ENCODE data around the gene PITPNM2.

The PITPNM2 gene

DNA sequence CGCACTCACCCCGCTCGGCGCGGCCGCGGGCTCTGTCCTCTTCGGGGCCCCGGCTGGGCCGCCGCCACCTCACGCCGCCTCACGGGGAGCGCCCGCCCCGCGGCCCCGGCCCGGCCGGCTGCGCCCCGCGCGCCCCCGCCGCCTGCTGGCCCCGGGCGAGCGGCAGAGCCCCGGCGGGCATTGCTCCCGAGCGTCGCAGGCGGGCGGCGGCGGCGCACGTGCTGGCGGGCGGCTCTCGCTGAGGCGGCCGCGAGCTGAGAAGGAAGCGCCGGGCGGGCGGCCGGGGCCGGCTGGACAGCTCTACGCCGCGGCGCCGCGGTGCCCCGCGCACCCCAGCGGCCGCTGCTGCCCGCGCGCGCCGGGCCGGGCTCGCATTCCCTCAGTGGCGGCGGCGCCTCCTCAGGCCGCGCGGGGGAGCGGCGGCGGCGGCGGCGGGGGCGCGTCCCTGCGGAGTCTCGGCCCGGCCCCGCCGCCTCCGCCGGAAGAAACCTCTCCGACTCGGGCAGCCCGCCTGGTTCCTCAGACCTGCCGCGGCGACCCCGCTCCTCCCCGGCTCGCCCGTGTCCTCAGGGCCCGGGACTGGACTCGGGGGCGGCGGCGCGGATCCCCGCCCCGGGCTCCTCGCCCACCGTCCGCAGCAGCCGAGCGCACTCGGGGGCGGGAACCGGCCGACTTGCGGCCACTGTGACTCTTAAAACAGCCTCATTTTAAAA lies at the start of gene PITPNM2:
PITPNM2 (minus strand) TSS at position 347 of the 713 bp plus-strand sequence. CDS start 116,500 bp downstream, outside the sequence.
- Mint-ChIP-seq H3K27me3 (peaks cover 15% of the 10 kb centered on the region), H3K4me3 (peak within 1 kb of the TSS; percentile 84), H3K4me1 (peaks cover 46% of the 10 kb centered on the region), H3K36me3 (peaks cover 34% of the 10 kb centered on the region), H3K9me3 (no peaks in the 10 kb centered on the region), H3K27ac (peak within 1 kb of the TSS; percentile 58)
- peak; percentile 73 for DNase-seq
- CTCF ChIA-PET = interaction anchor here (0.8 to 2.5 kb wide), 5 partner anchors 29 to 126 kb away, joined by 3 to 15 read pairs (median 5); no protein-coding TSS in a partner anchor

DNA sequence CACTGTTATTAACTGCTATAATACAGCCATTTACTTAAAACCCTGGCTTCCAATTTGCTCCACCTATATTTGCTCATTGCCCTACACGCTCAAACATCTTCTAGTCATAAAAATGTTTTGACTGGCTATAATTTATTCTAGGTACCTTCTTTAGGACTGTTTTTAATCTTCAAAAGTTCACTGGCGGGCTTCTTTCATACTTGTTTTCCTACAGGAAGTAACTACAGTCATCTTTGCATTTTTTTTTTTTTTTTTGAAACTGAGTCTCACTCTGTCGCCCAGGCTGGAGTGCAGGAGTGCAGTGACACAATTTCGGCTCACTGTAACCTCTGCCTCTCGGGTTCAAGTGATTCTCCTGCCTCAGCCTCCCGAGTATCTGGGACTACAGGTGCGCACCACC lies 49.5 kb upstream of the PITPNM2 start:
- H3K27me3 Mint-ChIP-seq = no peaks in the 10 kb centered on the region
- peaks cover 60% of the 10 kb centered on the region for H3K36me3 Mint-ChIP-seq
- CTCF ChIA-PET = interaction anchor here (2.1 to 3.8 kb wide), 2 partner anchors 38 to 157 kb away, joined by 8 to 14 read pairs; no protein-coding TSS in a partner anchor
- peaks cover 19% of the 10 kb centered on the region for H3K4me1 Mint-ChIP-seq
- H3K4me3 Mint-ChIP-seq = no peak overlapping the region
- no peaks in the 10 kb centered on the region for H3K9me3 Mint-ChIP-seq
- peak overlapping the region; percentile 79 for H3K27ac Mint-ChIP-seq
- no peak for DNase-seq

DNA sequence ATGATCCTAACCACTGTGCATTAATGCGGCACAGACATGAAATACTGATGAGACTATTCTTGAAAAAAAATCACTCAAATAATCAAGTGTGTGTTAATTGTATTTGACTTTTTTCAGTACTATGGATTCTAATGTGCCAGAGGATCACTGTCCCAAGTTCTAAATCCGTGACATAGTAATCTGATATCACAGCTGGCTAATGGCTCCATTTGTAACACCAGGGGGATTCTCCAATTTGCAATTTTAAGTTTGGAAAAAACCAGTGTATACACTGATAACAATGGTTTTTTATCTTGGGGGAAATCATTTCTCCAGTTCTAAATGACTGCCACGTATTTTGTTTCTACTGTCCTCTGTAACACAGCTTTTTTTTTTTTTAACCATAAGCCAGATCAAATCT lies 49.0 kb upstream of the PITPNM2 start:
- Mint-ChIP-seq H3K27me3 (no peaks in the 10 kb centered on the region), H3K36me3 (peaks cover 60% of the 10 kb centered on the region)

DNA sequence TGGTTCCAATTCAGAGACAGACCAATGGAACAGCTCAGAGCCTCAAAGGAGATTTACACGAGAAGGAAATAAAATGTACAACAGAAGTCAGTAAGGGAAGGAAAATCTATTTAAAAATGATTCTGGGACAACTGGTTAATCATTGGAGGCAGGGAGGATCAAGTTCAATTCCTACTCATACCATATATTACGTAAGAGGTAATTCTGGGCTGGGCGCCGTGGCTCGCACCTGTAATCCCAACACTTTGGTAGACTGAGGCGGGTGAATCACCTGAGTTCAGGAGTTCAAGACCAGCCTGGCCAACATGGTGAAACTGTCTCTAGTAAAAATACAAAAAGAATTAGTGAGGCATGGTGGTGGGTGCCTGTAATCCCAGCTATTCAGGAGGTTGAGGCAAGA lies 36.7 kb upstream of the PITPNM2 start:
- CTCF ChIA-PET = no interaction called here
- no peaks in the 10 kb centered on the region for H3K9me3 Mint-ChIP-seq
- peaks cover 50% of the 10 kb centered on the region for H3K36me3 Mint-ChIP-seq
- H3K27ac Mint-ChIP-seq = no peak overlapping the region
- H3K4me3 Mint-ChIP-seq = no peak overlapping the region
- H3K27me3 Mint-ChIP-seq = no peaks in the 10 kb centered on the region
- no peaks in the 10 kb centered on the region for H3K4me1 Mint-ChIP-seq
- DNase-seq = no peak

More for the DNA sequence above, 49.0 kb upstream of the PITPNM2 start:
- Mint-ChIP-seq H3K9me3 (no peaks in the 10 kb centered on the region), H3K4me1 (peaks cover 19% of the 10 kb centered on the region), H3K4me3 (no peak overlapping the region), H3K27ac (peak overlapping the region; percentile 79)
- DNase-seq = no peak
- CTCF ChIA-PET = interaction anchor here (2.1 to 3.8 kb wide), 2 partner anchors 39 to 157 kb away, joined by 8 to 14 read pairs; no protein-coding TSS in a partner anchor

DNA sequence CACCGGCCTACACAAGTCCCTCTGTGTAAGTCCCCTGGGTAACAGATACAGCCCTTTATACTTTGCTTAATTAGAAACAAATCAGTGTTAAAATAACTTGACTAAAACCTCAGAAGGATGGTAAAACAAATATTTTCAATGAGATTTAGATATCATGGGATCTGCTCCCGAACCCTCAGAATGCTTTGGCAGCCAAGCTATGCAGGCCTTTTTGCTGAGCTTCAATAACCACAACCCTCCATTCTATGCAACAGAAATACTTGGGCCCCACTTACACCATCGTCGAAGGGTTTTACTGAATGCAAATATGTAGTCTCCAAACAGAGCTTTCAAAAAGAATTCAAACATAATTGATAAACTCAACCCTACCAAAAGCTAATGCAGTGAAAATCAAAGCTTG lies 29.3 kb upstream of the PITPNM2 start:
- peaks cover 46% of the 10 kb centered on the region for H3K36me3 Mint-ChIP-seq
- no peak overlapping the region for H3K4me3 Mint-ChIP-seq
- CTCF ChIA-PET = interaction anchor here (0.8 kb wide), 1 partner anchor 29 kb away, joined by 3 read pairs; the partner anchor contains the start of gene PITPNM2
- no peaks in the 10 kb centered on the region for H3K4me1 Mint-ChIP-seq
- H3K9me3 Mint-ChIP-seq = no peaks in the 10 kb centered on the region
- no peak for DNase-seq
- no peak overlapping the region for H3K27ac Mint-ChIP-seq
- H3K27me3 Mint-ChIP-seq = no peaks in the 10 kb centered on the region

DNA sequence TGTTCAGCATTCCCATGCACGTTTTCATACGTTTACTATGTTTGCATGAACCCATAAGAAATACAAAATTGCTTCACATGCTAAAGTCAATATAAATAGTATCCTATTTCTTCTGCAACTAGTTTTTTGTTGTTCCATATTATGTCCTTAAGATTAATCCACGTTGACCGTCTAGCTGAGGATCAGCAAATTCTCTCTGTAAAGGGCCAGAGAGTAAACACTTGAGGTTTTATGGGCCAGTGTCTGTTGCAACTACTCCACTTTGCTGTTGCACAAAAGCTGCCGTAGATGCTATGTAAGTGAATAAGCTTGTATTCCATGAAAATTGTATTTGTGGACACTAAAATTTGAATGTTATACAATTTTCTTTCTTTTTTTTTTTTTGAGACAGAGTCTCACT lies 21.1 kb upstream of the PITPNM2 start:
- H3K27me3 Mint-ChIP-seq = no peaks in the 10 kb centered on the region
- CTCF ChIA-PET = no interaction called here
- H3K36me3 Mint-ChIP-seq = peaks cover 35% of the 10 kb centered on the region
- no peak for DNase-seq
- H3K4me3 Mint-ChIP-seq = no peak overlapping the region
- no peaks in the 10 kb centered on the region for H3K9me3 Mint-ChIP-seq
- H3K27ac Mint-ChIP-seq = no peak overlapping the region
- H3K4me1 Mint-ChIP-seq = peaks cover 3% of the 10 kb centered on the region

DNA sequence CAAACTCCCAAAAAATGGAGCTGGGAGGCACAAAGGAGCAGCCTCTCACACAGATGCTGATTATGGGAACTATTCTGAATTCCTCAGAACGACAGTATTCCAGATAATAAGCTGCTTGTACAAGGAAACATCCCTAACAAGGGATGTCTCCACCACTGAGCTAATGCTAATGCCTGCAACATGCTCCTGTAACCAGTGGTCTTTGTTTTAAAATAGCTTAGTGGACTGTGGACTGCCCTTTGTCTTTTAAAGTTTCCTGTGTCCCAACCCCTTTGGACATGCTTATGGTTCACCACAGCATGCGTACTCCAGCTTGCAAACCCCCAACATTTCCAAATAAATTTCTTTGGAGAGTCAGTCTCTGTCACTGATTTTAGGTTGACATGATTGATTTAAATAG lies 16.4 kb upstream of the PITPNM2 start:
- Mint-ChIP-seq H3K4me1 (peaks cover 3% of the 10 kb centered on the region), H3K36me3 (peaks cover 38% of the 10 kb centered on the region), H3K27me3 (no peaks in the 10 kb centered on the region), H3K4me3 (no peak overlapping the region), H3K9me3 (no peaks in the 10 kb centered on the region), H3K27ac (no peak overlapping the region)
- CTCF ChIA-PET = no interaction called here
- DNase-seq = no peak

DNA sequence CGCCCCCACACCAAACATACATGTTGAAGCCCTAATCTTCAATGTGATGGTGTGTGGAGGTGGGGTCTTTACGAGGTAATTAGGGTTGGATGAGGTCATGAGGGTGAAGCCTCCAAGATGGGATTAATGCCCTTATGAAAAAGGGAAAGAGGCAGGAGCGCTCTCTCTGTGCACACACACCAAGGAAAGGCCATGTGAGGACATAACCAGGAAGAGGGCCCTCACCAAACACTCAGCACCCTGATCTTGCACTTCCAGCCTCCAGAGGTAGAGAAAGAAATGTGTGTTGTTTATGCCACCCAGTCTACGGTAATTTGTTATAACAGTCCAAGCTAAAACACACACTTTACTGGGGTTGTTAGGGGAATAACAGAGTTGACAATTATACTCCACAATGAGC lies 14.6 kb upstream of the PITPNM2 start:
- Mint-ChIP-seq H3K4me1 (peaks cover 3% of the 10 kb centered on the region), H3K27ac (peak overlapping the region; percentile 7), H3K36me3 (peaks cover 36% of the 10 kb centered on the region), H3K9me3 (no peaks in the 10 kb centered on the region), H3K27me3 (no peaks in the 10 kb centered on the region), H3K4me3 (no peak overlapping the region)
- CTCF ChIA-PET = no interaction called here
- no peak for DNase-seq

DNA sequence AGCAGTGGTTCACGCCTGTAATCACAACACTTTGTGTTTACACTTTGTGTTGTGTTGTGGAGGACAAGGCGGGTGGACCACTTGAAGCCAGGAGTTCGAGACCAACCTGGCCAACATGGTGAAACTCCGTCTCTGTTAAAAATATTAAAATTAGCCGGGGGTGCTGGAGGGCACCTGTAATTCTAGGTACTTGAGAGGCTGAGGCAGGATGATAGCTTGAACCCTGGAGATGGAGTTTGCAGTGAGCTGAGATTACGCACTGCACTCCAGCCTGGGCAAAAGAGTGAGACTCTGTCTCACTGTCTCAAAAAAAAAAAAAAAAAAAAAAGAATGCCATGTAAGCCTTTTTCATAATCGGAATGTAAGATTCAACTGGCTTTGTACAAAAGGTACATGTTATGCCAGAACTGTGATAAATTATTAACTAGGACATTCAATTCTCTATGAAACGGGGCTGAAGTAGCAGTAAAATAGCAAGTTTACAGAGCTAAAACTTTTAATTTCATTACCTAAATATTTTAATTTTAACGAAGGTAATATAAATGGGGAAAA lies 13.9 kb upstream of the PITPNM2 start:
- no peak overlapping the region for H3K27ac Mint-ChIP-seq
- H3K27me3 Mint-ChIP-seq = no peaks in the 10 kb centered on the region
- no peak overlapping the region for H3K4me3 Mint-ChIP-seq
- H3K9me3 Mint-ChIP-seq = no peaks in the 10 kb centered on the region
- CTCF ChIA-PET = no interaction called here
- peaks cover 3% of the 10 kb centered on the region for H3K4me1 Mint-ChIP-seq
- peaks cover 40% of the 10 kb centered on the region for H3K36me3 Mint-ChIP-seq
- no peak for DNase-seq

DNA sequence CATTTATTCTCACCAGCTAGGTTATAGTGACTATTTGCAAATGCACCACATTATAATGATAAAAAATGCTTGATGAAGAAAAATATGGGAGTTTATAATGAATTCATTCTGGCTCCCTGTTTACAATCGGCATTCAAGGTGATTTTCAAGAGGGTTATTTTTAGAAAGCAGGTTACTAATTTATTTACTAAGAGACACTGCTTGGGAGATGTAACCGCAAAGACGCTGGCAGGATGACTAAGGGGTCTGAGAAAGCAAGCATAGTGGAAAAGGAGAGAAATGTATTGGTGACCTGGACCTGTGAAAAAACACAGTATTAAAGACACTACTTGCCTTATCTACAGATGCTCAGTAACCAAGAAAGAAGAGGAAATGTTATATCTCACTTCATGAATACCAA lies 13.3 kb upstream of the PITPNM2 start:
- no peak for DNase-seq
- Mint-ChIP-seq H3K36me3 (peaks cover 42% of the 10 kb centered on the region), H3K27me3 (no peaks in the 10 kb centered on the region), H3K27ac (no peak overlapping the region), H3K9me3 (no peaks in the 10 kb centered on the region), H3K4me1 (peaks cover 3% of the 10 kb centered on the region), H3K4me3 (no peak overlapping the region)
- CTCF ChIA-PET = no interaction called here

DNA sequence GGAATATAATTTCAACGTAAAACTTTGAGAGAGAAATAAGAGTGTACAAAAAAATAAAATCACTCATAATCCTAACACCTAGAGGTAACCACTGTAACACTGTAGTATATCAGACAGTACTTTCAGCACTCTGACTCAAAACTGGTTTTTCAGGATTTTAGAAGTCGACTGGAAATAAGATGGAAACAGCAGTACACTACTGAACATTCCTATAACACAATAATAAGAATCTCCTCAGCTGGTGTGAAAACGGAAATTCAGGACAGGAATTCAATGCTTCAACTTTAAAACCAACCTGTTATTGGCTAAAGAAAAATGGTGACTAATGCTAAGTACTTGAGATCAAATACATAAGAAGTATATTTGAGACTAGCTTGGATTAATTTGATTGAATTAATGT lies 12.3 kb upstream of the PITPNM2 start:
- H3K27me3 Mint-ChIP-seq = no peaks in the 10 kb centered on the region
- H3K27ac Mint-ChIP-seq = no peak overlapping the region
- DNase-seq = no peak
- peaks cover 42% of the 10 kb centered on the region for H3K36me3 Mint-ChIP-seq
- no peaks in the 10 kb centered on the region for H3K9me3 Mint-ChIP-seq
- CTCF ChIA-PET = no interaction called here
- no peak overlapping the region for H3K4me3 Mint-ChIP-seq
- H3K4me1 Mint-ChIP-seq = no peaks in the 10 kb centered on the region

DNA sequence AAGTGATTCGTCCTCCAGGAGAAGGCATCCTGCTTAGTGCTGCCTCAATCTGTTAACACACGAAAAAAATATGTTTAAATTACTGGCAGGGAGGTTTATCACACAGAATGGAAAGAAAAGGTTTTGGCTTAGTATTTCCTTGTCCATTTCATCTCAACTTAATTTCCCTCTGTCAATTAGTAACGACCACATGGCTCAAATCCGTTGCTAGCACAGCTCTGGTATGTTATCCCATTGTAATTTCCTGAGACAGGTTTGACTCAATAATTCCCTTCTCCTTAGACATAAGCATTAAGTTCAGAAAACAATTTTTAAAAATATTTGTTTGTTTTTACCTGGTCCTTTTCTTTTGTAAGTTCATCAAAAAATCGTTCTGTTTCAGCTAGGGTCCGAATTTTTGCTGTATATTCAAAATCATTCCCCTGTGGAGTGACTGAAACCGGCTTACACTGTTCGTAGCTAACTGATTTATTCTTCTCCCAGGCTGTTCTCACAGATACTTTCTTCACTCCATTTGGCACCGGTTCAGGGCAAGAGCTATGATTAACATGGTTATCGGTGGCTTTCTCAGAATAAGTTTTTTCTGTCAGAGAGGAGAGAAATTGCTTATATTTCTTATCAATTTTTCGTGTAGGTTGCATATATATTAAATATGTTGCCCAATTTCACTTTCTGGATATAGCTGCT lies 10.1 kb upstream of the PITPNM2 start:
- H3K27ac Mint-ChIP-seq = no peak overlapping the region
- peaks cover 38% of the 10 kb centered on the region for H3K36me3 Mint-ChIP-seq
- DNase-seq = no peak
- CTCF ChIA-PET = interaction anchor here (0.7 to 2.0 kb wide), 6 partner anchors 9 to 116 kb away, joined by 3 to 10 read pairs (median 3); no protein-coding TSS in a partner anchor
- no peak overlapping the region for H3K4me3 Mint-ChIP-seq
- no peaks in the 10 kb centered on the region for H3K4me1 Mint-ChIP-seq
- no peaks in the 10 kb centered on the region for H3K27me3 Mint-ChIP-seq
- H3K9me3 Mint-ChIP-seq = no peaks in the 10 kb centered on the region

DNA sequence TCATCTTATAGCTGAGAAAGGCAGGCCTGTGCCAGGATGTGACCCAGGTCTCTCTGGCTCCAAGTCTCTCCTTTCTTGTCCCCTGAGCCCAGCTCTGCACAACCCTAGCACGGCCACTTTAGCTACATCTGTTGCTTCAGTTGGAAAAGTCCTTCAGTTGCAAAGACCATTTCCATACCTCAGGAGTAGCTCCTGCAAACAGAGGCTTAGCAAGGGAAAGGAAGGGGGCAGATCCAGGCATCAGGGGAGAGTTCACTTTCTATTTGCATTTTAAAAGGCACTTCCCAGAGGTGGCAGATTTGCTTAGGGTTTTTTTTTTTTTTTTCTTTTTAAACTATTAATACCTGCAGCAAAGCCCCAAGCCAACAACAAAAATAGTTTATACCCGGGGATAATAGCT lies 3.0 kb upstream of the PITPNM2 start:
- peaks cover 30% of the 10 kb centered on the region for H3K4me1 Mint-ChIP-seq
- no peak for DNase-seq
- CTCF ChIA-PET = interaction anchor here (1.0 to 2.4 kb wide), 3 partner anchors 79 to 111 kb away, joined by 3 to 8 read pairs (median 3); no protein-coding TSS in a partner anchor
- H3K9me3 Mint-ChIP-seq = no peaks in the 10 kb centered on the region
- peaks cover 26% of the 10 kb centered on the region for H3K36me3 Mint-ChIP-seq
- peaks cover 12% of the 10 kb centered on the region for H3K27me3 Mint-ChIP-seq
- no peak overlapping the region for H3K27ac Mint-ChIP-seq
- H3K4me3 Mint-ChIP-seq = no peak overlapping the region

DNA sequence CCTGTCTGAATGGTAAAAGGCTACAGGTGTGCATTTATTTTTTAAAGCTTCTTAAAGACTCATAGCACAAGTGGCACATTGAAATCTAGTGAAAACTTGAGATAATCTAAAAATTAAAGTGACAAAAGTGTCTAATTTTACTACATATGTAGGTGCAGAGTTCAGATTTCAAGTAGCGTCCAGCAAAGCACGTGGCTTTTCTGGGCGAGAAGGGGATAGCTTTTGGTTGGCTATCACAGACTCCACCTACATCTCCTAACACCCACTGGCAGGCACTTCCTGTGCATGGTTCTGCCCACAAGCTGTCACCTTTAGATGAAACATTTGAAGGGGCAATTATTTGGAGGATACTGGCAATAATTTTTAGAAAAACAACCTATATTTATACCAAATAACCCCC lies 1.9 kb upstream of the PITPNM2 start:
- no peak overlapping the region for H3K27ac Mint-ChIP-seq
- no peaks in the 10 kb centered on the region for H3K9me3 Mint-ChIP-seq
- peaks cover 15% of the 10 kb centered on the region for H3K27me3 Mint-ChIP-seq
- CTCF ChIA-PET = interaction anchor here (1.0 to 2.4 kb wide), 4 partner anchors 8 to 109 kb away, joined by 3 to 10 read pairs (median 8); no protein-coding TSS in a partner anchor
- H3K4me3 Mint-ChIP-seq = peak overlapping the region; percentile 80
- peaks cover 40% of the 10 kb centered on the region for H3K4me1 Mint-ChIP-seq
- peaks cover 35% of the 10 kb centered on the region for H3K36me3 Mint-ChIP-seq
- no peak for DNase-seq

Data from activated naive CD4-positive, alpha-beta T cell treated with anti-CD3 and anti-CD28 coated beads, Interleukin-2, amount 10 ng/mL, durations not matched to agents 7 days and 5 days (primary cell).